ENCODE data around the gene GART.

Gene GART

DNA sequence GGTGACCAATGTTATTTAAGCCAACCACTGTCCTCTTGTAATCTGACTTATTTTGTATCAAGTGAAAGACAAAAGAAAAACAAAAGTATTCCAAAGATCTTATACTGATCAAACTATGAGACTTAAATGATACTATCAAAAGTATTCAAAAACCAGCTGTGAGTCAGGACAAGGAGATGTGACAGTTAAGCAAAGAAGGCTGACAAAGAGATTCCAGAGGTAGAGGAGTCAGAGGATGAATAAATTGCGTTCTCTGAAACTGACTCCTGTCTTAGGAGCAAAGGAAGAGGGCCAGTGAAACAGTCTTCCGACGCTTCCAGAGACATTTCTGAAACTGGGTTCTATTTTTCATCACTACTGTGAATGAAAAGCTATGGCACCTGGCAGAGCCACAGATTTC, 83.1 kb downstream of the GART start:
- no peak for DNase-seq

DNA sequence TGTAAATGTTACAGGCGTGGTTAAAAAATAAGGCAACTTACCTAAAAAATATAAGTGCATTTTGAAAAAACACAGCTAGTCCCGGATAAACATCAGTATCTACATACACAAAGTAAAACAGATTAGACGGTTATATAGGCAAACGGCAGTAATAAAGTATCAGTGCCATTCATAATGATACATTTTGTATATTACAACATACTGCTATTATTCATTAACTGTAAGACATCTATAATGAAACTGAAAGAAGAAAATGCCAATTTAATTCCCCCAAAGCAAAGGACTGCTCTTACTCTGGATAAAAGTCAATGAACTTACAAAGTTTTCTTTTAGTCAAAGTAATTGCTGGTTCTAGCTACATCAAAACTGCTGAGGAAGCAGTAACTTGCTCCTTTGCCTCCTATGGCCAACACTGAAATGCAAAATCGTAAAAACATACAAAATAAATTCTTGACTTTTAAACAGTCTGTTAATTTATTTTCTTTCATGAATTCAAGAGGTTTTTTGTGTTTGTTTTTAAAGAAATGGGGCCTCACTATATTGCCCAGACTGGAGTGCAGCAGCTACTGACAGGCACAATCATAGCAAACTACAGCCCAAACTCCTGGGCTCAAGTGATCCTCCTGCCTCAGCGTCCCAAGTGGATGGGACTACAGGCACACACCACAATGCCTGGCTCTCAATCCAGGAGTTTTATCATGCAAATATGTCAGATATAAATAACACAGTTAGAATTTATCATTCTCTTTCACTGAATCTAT, 86.1 kb downstream of the GART start:
- DNase-seq: no peak
